Middle frontal gyrus (tissue), 1 donor: Measurements from ENCODE around the gene CCL4.
"Not testable (repeated sequence)": the region's sequence is repeated elsewhere in the genome, so short reads cannot be mapped to it uniquely, and the experiment has no call there.

Experiments
- DNase-seq: peaks from one replicate; pipeline ENCODE4 v3.0.0-alpha.2; 2015; ENCODE audit warnings: low spot score; ENCODE audit errors: extremely low spot score

Gene CCL4

GRCh38 chr17:36117505-36118382, 14.1 kb downstream of the CCL4 start:
- no peak for DNase-seq

GRCh38 chr17:36118477-36119353, 15.1 kb downstream of the CCL4 start:
- no peak for DNase-seq

GRCh38 chr17:36120221-36120620, 16.6 kb downstream of the CCL4 start:
- no peak for DNase-seq

GRCh38 chr17:36121099-36121498, 17.5 kb downstream of the CCL4 start:
- DNase-seq = not testable (repeated sequence)

GRCh38 chr17:36123431-36123830, 19.8 kb downstream of the CCL4 start:
- no peak for DNase-seq

- DNase-seq = no peak
Measured at GRCh38 chr17:36124879-36125824, 21.5 kb downstream of the CCL4 start.

GRCh38 chr17:36127199-36127893, 23.7 kb downstream of the CCL4 start:
- no peak for DNase-seq

- no peak for DNase-seq
Measured at GRCh38 chr17:36127911-36128310, 24.3 kb downstream of the CCL4 start.

GRCh38 chr17:36128411-36128978, 24.9 kb downstream of the CCL4 start:
- no peak for DNase-seq

GRCh38 chr17:36129616-36130015, 26.0 kb downstream of the CCL4 start:
- no peak for DNase-seq

- no peak for DNase-seq
Measured at GRCh38 chr17:36130346-36130745, 26.7 kb downstream of the CCL4 start.

GRCh38 chr17:36131421-36131820, 27.8 kb downstream of the CCL4 start:
- DNase-seq = no peak

- no peak for DNase-seq
Measured at GRCh38 chr17:36131931-36132330, 28.3 kb downstream of the CCL4 start.

- no peak for DNase-seq
Measured at GRCh38 chr17:36132421-36132831, 28.8 kb downstream of the CCL4 start.

- DNase-seq = no peak
Measured at GRCh38 chr17:36133602-36134236, 30.1 kb downstream of the CCL4 start.

GRCh38 chr17:36135465-36135864, 31.8 kb downstream of the CCL4 start:
- DNase-seq = no peak

GRCh38 chr17:36136036-36136435, 32.4 kb downstream of the CCL4 start:
- no peak for DNase-seq

GRCh38 chr17:36136439-36136838, 32.8 kb downstream of the CCL4 start:
- no peak for DNase-seq

GRCh38 chr17:36142235-36142634, 38.6 kb downstream of the CCL4 start:
- no peak for DNase-seq

- no peak for DNase-seq
Measured at GRCh38 chr17:36142806-36143205, 39.2 kb downstream of the CCL4 start.
